Brain microvascular endothelial cell (primary cell): Measurements from ENCODE around the gene BMPR1A.

Experiments
- DNase-seq: peaks from one replicate; pipeline ENCODE4 v3.0.0-alpha.2; 2020
- H3K27ac ChIP-seq: fragments of 250-450 bp; sonication (Bioruptor Pico); 2 replicates; pipeline ENCODE4 v1.5.1; 2020; ENCODE audit warnings: mild to moderate bottlenecking, moderate library complexity
- H3K27me3 ChIP-seq: fragments of 250-450 bp; sonication (Bioruptor Pico); replicated peaks from 2 replicates; pipeline ENCODE4 v1.5.1; 2020; ENCODE audit warnings: mild to moderate bottlenecking
- H3K36me3 ChIP-seq: fragments of 250-450 bp; sonication (Bioruptor Pico); replicated peaks from 2 replicates; pipeline ENCODE4 v1.5.1; 2020; ENCODE audit warnings: mild to moderate bottlenecking
- H3K4me3 ChIP-seq: 2 replicates; pipeline ENCODE4 v1.5.1; 2011; ENCODE audit warnings: low read depth, mild to moderate bottlenecking, control low read depth, low read length, moderate library complexity
- in situ Hi-C: cut with HindIII; loops from 2 replicates; pipeline ENCODE4 v1.10.0; 2017; ENCODE audit warnings: low sequenced_read_pairs, low pct_ligation_motif_present
- TF ChIP-seq, protein P1 (sequence below): IDR thresholded peaks from 2 replicates; pipeline ENCODE4 v1.5.1; 2011; ENCODE audit warnings: low read depth, mild to moderate bottlenecking, moderate library complexity, low read length, control low read depth, inconsistent platforms; ENCODE audit errors: missing control alignments

BMPR1A gene

DNA sequence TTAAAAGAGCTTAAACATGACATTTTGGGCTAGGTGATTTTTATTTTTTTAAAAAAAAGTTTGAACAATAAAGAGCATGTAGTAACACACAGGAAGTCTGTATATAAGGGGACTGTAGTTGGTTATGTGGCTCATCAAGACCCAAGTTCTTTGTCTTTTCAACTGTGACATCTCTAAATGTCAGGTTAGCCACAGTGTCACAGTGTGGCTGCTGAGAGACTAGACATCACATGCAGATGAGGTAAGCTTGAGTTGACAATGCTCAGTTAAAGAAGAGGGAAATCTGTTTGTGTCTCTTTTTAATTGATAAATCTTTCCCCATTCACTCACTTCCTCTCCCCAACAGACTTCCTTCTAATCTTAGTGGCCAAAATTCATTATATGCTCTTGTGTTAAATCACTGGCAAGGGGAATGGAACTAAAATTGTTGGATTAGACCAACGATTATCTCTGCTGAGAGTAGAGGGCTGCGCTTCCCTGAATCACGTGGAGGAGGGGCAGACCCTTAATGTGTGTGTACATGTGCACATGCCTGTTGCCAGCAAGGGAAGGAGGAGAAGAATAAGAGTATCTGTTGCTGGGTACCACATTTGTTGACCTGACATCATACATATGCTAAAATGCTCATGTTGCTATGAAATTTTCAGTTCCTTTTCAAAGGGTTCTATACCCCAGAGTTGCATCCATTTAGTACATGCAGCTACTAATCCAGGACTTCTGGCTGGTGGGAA lies 122.7 kb downstream of the BMPR1A start:
- TF ChIP-seq, protein P1, sequence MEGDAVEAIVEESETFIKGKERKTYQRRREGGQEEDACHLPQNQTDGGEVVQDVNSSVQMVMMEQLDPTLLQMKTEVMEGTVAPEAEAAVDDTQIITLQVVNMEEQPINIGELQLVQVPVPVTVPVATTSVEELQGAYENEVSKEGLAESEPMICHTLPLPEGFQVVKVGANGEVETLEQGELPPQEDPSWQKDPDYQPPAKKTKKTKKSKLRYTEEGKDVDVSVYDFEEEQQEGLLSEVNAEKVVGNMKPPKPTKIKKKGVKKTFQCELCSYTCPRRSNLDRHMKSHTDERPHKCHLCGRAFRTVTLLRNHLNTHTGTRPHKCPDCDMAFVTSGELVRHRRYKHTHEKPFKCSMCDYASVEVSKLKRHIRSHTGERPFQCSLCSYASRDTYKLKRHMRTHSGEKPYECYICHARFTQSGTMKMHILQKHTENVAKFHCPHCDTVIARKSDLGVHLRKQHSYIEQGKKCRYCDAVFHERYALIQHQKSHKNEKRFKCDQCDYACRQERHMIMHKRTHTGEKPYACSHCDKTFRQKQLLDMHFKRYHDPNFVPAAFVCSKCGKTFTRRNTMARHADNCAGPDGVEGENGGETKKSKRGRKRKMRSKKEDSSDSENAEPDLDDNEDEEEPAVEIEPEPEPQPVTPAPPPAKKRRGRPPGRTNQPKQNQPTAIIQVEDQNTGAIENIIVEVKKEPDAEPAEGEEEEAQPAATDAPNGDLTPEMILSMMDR: no peak
- Histone ChIP-seq H3K27me3 (no peaks in the 10 kb centered on the region), H3K4me3 (no peak overlapping the region), H3K36me3 (no peaks in the 10 kb centered on the region), H3K27ac (no peak overlapping the region)
- no peak for DNase-seq
- in situ Hi-C loops: no loop called here

DNA sequence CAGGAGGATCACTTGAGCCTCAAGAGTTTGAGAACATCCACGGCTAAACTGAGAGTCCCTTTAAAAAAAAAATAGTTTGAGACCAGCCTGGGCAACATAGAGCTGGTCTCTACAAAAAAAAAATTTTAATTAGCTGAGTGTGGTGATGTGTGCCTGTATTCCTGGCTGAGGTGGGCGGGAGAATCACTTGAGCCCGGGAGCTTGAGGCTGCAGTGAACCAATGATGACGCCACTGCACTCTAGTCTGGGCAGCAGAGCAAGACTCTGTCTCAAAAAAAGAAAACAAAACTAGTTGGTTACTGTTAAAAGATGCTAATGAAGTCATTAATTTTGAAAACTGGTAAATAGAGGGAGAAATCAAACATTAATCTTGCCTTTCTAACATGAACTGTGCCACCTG lies 124.6 kb downstream of the BMPR1A start:
- in situ Hi-C loops: no loop called here
- Histone ChIP-seq H3K27me3 (no peaks in the 10 kb centered on the region), H3K36me3 (no peaks in the 10 kb centered on the region), H3K27ac (no peak overlapping the region), H3K4me3 (no peak overlapping the region)
- TF ChIP-seq, protein P1: no peak
- DNase-seq: no peak

DNA sequence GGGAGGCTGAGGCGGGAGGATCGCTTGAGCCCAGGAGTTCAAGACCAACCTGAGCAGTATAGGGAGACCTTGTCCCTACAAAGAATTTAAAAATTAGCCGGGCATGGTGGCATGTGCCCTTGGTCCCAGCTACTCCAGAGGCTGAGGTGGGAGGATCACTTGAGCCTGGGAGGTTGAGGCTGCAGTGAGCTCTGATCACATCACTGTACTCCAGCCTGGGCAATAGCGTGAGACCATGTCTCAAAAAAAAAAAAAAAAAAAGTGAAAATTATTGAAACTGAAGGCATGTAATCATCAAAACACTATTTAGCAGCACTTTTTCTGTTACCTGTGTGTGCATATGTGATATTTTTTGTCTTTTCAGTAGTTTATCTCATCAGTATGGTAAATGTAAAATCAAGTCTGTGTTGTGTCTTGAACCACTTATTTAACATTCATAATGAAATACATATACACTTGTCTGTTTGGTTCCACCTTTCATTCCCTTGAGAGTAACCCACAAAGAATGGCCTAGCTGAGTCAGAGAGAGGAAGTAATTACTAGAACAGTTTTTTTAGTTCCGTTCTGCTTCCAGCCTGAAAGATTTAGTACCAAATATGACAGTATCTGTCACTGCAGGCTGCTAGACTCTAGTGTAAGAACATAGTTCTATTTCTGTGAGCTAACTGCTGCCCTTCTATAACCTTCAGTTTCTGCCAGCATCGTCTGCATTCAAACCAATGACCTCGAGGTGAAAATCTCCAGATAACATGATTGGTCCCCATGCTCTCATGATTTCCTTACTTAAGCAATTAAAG lies 132.4 kb downstream of the BMPR1A start:
- TF ChIP-seq, protein P1: no peak
- DNase-seq: peak; percentile 25
- Histone ChIP-seq H3K4me3 (no peak overlapping the region), H3K27me3 (no peaks in the 10 kb centered on the region), H3K36me3 (no peaks in the 10 kb centered on the region), H3K27ac (no peak overlapping the region)
- in situ Hi-C loops: no loop called here

DNA sequence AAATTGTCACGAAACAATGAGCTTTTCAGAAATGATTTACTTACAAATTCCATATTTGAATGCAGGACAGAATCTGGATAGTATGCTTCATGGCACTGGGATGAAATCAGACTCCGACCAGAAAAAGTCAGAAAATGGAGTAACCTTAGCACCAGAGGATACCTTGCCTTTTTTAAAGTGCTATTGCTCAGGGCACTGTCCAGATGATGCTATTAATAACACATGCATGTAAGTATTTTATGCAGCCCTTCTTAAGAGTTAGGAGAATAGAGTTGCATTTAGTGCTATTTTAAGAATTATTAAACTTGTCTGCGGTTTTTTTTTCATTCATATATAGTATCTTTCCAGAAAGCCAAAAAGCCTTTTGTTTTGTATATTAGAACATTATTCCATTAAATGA lies 133.6 kb downstream of the BMPR1A start:
- Histone ChIP-seq H3K36me3 (no peaks in the 10 kb centered on the region), H3K27ac (no peak overlapping the region), H3K4me3 (no peak overlapping the region), H3K27me3 (no peaks in the 10 kb centered on the region)
- TF ChIP-seq, protein P1: no peak
- DNase-seq: no peak
- in situ Hi-C loops: no loop called here

DNA sequence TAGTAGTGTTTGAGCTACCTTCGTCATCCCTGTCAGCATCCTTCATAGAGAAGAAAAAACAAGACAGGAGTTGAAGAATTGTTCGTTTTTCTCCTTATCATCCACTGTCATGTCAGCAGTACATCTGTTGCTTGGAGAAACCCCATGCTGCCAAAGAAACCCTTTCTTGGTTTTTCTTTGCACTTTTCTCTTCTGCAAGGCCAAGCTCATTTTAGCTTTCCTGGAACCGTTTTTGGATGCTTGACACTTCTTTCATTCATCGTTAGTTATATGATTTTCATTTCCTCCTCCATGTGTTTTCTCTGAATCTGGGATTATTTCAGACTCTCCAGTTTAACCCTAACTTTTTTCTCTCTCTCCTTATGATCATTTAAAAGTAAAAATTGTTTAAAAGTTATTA lies 142.1 kb downstream of the BMPR1A start:
- TF ChIP-seq, protein P1: no peak
- no peaks in the 10 kb centered on the region for H3K27me3 ChIP-seq
- H3K27ac ChIP-seq: no peak overlapping the region

More for the DNA sequence above, 142.1 kb downstream of the BMPR1A start:
- in situ Hi-C loops: no loop called here
- DNase-seq: no peak
- Histone ChIP-seq H3K36me3 (peaks cover 6% of the 10 kb centered on the region), H3K4me3 (no peak overlapping the region)
